Gastroesophageal sphincter (tissue), 4 donors: ENCODE measurements around the gene CRTAP. TPM values are rescaled to one million over a fixed set of nuclear protein-coding genes. Genes with fewer than 3 reads are reported as not detected.
"Not testable (repeated sequence)": the region's sequence is repeated elsewhere in the genome, so short reads cannot be mapped to it uniquely, and the experiment has no call there.

ENCODE experiments used
- ATAC-seq: fragments of 150-250 bp; one replicate; pipeline ENCODE4 v1.9.1; 2016; ENCODE audit warnings: mild to moderate bottlenecking, moderate library complexity
- H3K27ac ChIP-seq, 4 donors: fragments of 200-600 bp; sonication (generic) in 3 of 4; 1 replicate in 3 of 4; 2 replicates in 1 of 4; pipeline ENCODE4 v1.5.1; 2016 to 2019
- H3K27me3 ChIP-seq: fragments of 200-600 bp; sonication (generic); one replicate; pipeline ENCODE4 v1.5.1; 2019
- H3K36me3 ChIP-seq, 2 donors: fragments of 200-600 bp; sonication (generic); one replicate each; pipeline ENCODE4 v1.5.1; 2019; ENCODE audit warnings: control low read depth in 1 of 2
- H3K4me1 ChIP-seq, 3 donors: fragments of 200-600 bp; sonication (generic); 1 replicate in 2 of 3; 2 replicates in 1 of 3; pipeline ENCODE4 v1.5.1; 2016 to 2019; ENCODE audit warnings: control low read depth in 2 of 3
- H3K4me3 ChIP-seq, 2 donors: fragments of 200-600 bp; sonication (generic); one replicate each; pipeline ENCODE4 v1.5.1; 2019; ENCODE audit warnings: mild to moderate bottlenecking in 1 of 2, moderate library complexity in 1 of 2
- H3K9me3 ChIP-seq, 3 donors: fragments of 200-600 bp; sonication (generic); one replicate each; pipeline ENCODE4 v1.5.1; 2017 to 2019; ENCODE audit warnings: control low read depth in 2 of 3
- EP300 ChIP-seq: sonication (generic); formaldehyde crosslinking; IDR thresholded peaks from one replicate; pipeline ENCODE4 v1.6.1; 2017; ENCODE audit warnings: antibody characterized with exemption, mild to moderate bottlenecking
- POLR2A ChIP-seq, 2 donors: fragments of 450-650 bp; IDR thresholded peaks; one replicate each; pipeline ENCODE4 v1.6.1; 2017; ENCODE audit warnings: antibody characterized with exemption in 2 of 2, mild to moderate bottlenecking in 2 of 2, moderate library complexity in 1 of 2
- POLR2AphosphoS5 ChIP-seq: sonication (generic); formaldehyde crosslinking; IDR thresholded peaks from one replicate; pipeline ENCODE4 v1.6.1; 2017; ENCODE audit warnings: antibody characterized with exemption
- WGBS, 2 donors: methylation state at CpG; one replicate each; pipeline ENCODE4 v1.1.5; 2018; ENCODE audit warnings: low coverage in 1 of 2; 5-methylcytosine and 5-hydroxymethylcytosine counted together
- total RNA-seq, 4 donors: library from RNA; depleted of rRNA; stranded (reverse); fragments of >200 nt; gene quantifications; one replicate each; pipeline ENCODE4 v1.1.0, GENCODE V29; 2016
- TF ChIP-seq, protein P1 (sequence below), 4 experiments: fragments of 200-600 bp in 2 of 4; fragments of 450-650 bp in 2 of 4; sonication (generic) in 1 of 4; IDR thresholded peaks; one replicate each; pipeline ENCODE4 v1.5.1; 2017 to 2019; ENCODE audit warnings: antibody characterized with exemption in 4 of 4, mild to moderate bottlenecking in 2 of 4, moderate library complexity in 2 of 4

Gene CRTAP
- total RNA-seq, 4 donors from 2014 or later, result 189 to 358 (median 292) TPM

DNA sequence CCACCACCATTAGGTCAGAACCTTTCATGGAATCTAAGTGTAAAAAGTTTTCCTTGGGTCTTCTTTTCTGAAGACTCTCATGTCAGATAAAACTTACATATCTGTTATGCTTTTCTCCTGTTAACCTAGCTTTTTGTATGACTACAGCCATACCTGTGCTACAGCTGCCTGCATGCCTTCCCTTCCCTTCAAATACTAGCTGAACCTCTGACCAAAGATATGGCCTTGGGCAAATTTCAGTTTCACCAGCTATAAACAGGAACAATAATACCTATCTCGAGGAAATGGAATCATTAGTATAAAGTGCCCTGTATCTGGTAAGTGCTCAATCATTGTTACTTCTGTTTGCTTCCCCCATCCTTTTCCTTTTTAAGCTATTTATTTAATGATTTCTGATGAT, 41.9 kb upstream of the CRTAP start:
- Histone ChIP-seq H3K4me1 (peaks cover 0 to 12% (median 0%) of the 10 kb centered on the region in 3 donors), H3K36me3 (peaks cover 0 to 57% of the 10 kb centered on the region in 2 donors), H3K27me3 (no peaks in the 10 kb centered on the region), H3K27ac (no peak overlapping the region), H3K4me3 (no peak overlapping the region), H3K9me3 (no peaks in the 10 kb centered on the region)
- TF ChIP-seq EP300 (no peak), POLR2AphosphoS5 (no peak), POLR2A (IDR thresholded peaks at IDR 0.05) (no peak)
- TF ChIP-seq, protein P1, sequence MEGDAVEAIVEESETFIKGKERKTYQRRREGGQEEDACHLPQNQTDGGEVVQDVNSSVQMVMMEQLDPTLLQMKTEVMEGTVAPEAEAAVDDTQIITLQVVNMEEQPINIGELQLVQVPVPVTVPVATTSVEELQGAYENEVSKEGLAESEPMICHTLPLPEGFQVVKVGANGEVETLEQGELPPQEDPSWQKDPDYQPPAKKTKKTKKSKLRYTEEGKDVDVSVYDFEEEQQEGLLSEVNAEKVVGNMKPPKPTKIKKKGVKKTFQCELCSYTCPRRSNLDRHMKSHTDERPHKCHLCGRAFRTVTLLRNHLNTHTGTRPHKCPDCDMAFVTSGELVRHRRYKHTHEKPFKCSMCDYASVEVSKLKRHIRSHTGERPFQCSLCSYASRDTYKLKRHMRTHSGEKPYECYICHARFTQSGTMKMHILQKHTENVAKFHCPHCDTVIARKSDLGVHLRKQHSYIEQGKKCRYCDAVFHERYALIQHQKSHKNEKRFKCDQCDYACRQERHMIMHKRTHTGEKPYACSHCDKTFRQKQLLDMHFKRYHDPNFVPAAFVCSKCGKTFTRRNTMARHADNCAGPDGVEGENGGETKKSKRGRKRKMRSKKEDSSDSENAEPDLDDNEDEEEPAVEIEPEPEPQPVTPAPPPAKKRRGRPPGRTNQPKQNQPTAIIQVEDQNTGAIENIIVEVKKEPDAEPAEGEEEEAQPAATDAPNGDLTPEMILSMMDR (IDR thresholded peaks at IDR 0.05), result no peak
- ATAC-seq, result no peak
- WGBS, 2 donors, result 82 to 100% methylated on average over 1 of the region's 1 CpG

DNA sequence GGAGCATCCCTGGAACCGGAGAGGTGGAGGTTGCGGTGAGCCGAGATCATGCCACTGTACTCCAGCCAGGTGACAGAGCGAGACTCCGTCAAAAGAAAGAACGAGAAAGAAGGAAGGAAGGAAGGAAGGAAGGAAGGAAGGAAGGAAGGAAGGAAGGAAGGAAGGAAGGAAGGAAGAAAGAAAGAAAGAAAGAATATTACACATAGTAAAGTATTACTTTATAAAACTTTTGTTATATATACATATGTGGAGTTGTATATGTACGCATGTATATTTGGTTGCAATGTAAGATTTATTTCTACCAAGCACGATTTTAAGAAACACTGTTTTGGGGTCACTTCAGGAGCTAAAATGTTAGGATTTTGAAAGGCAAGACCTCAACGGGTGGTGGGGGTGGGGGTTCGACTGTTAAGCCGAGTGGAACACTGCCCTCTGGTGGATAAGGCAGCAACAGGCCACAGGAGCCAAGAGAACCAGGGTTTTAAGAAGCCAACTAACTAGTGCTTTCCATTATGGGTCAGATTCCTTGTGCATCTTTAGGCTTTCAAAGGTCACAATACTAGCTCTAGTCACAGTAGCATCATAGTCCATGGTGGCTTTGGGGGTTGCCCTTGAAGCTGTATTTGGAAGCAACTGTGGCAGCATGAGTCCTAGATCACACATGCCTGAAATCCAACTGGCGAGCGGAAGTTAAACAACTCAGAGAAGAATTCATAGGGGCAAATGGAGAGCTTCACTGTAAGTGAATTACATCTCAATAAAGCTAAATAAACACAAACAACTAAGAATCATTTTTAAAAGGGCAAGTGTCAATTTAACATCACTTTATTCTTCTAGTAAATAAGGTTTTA, 39.4 kb upstream of the CRTAP start:
- no peak overlapping the region for H3K4me3 ChIP-seq
- TF ChIP-seq POLR2AphosphoS5, result no peak
- no peak for TF ChIP-seq POLR2A (IDR thresholded peaks at IDR 0.05)
- TF ChIP-seq, protein P1 (IDR thresholded peaks at IDR 0.05), result peak; percentile 62 to 85 (median 66)
- TF ChIP-seq EP300, result no peak
- peaks cover 0 to 12% (median 0%) of the 10 kb centered on the region in 3 donors for H3K4me1 ChIP-seq
- H3K27ac ChIP-seq, result no peak overlapping the region
- H3K9me3 ChIP-seq, result no peaks in the 10 kb centered on the region
- peak; percentile 36 for ATAC-seq
- H3K36me3 ChIP-seq, result peaks cover 0 to 32% of the 10 kb centered on the region in 2 donors
- no peaks in the 10 kb centered on the region for H3K27me3 ChIP-seq
- 43 to 52% methylated on average over 8 of the region's 13 CpGs for WGBS, 2 donors

DNA sequence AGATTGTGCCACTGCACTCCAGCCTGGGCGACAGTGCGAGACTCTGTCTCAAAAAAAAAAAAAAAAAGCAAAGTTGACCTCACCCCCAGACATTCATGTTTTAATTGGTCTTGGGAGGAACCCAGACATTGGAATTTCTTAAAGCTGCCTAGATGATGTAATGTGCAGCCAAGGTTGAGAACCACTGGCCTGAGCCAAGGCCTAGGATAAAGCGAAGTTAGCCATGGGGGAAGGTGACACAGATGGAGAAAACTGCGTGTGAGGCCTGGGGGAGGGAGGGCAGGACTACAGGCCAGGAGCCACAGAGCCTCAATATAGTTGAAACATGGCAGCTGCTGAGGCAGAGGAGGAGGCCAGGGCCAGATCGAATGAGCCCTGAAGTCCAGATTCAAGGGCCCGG, 37.8 kb upstream of the CRTAP start:
- Histone ChIP-seq H3K27ac (no peak overlapping the region), H3K27me3 (no peaks in the 10 kb centered on the region), H3K4me3 (no peak overlapping the region), H3K36me3 (peaks cover 0 to 21% of the 10 kb centered on the region in 2 donors), H3K4me1 (peaks cover 0 to 12% (median 0%) of the 10 kb centered on the region in 3 donors), H3K9me3 (no peaks in the 10 kb centered on the region)
- WGBS, 2 donors, result 74 to 79% methylated on average over 5 to 6 of the region's 6 CpGs
- ATAC-seq, result no peak
- TF ChIP-seq POLR2AphosphoS5, result no peak
- TF ChIP-seq EP300, result no peak
- no peak for TF ChIP-seq POLR2A (IDR thresholded peaks at IDR 0.05)
- TF ChIP-seq, protein P1 (IDR thresholded peaks at IDR 0.05), result no peak

DNA sequence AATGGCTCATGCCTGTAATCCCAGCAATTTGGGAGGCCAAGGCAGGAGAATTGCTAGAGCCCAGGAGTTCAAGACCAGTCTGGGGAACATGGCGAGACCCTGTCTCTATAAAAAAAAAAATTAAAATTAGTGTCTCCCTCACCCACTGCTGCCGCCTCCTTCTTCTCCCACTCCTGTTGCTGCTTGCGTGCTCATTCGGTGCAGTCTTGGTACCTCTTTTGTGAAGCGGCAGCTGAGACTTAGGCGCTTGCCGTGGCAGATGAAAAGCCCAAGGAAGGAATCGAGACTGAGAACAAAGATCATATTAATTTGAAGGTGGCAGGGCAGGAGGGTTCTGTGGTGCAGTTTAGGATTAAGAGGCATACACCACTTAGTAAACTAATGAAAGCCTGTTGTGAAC, 36.9 kb upstream of the CRTAP start:
- 94 to 100% methylated on average over 4 to 5 of the region's 8 CpGs for WGBS, 2 donors
- ATAC-seq, result no peak
- H3K27ac ChIP-seq, result no peak overlapping the region
- H3K36me3 ChIP-seq, result peaks cover 0 to 11% of the 10 kb centered on the region in 2 donors
- no peaks in the 10 kb centered on the region for H3K9me3 ChIP-seq
- no peak overlapping the region for H3K4me3 ChIP-seq
- H3K4me1 ChIP-seq, result peaks cover 0 to 17% (median 0%) of the 10 kb centered on the region in 3 donors
- H3K27me3 ChIP-seq, result no peaks in the 10 kb centered on the region
- TF ChIP-seq, protein P1 (IDR thresholded peaks at IDR 0.05), result no peak
- TF ChIP-seq POLR2AphosphoS5, result no peak
- no peak for TF ChIP-seq POLR2A (IDR thresholded peaks at IDR 0.05)
- no peak for TF ChIP-seq EP300

DNA sequence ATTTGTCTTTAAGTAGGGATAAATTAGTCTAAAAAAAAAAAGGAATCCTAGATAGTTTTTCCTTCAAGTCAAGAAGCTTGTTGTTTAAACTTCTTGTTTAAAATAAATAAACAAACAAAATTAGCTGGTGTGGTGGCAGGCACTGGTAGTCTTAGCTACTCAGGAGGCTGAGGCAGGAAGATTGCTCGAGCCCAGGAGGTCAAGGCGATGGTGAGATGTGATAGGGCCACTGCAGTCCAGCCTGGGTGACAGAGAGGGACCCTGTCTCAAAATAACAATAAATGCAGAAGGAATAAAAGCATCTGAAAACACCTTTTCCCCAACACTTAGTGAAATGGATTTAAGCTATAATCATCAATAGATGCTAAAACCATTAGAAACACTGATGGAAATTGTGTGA, 35.8 kb upstream of the CRTAP start:
- TF ChIP-seq POLR2AphosphoS5, result no peak
- no peak for TF ChIP-seq EP300
- no peak for TF ChIP-seq POLR2A (IDR thresholded peaks at IDR 0.05)
- TF ChIP-seq, protein P1 (IDR thresholded peaks at IDR 0.05), result no peak
- Histone ChIP-seq H3K4me1 (peaks cover 0 to 17% (median 0%) of the 10 kb centered on the region in 3 donors), H3K27ac (no peak overlapping the region), H3K4me3 (no peak overlapping the region), H3K36me3 (peaks cover 0 to 5% of the 10 kb centered on the region in 2 donors), H3K27me3 (no peaks in the 10 kb centered on the region), H3K9me3 (no peaks in the 10 kb centered on the region)
- WGBS, 2 donors, result 96% methylated on average over 2 of the region's 2 CpGs
- no peak for ATAC-seq

DNA sequence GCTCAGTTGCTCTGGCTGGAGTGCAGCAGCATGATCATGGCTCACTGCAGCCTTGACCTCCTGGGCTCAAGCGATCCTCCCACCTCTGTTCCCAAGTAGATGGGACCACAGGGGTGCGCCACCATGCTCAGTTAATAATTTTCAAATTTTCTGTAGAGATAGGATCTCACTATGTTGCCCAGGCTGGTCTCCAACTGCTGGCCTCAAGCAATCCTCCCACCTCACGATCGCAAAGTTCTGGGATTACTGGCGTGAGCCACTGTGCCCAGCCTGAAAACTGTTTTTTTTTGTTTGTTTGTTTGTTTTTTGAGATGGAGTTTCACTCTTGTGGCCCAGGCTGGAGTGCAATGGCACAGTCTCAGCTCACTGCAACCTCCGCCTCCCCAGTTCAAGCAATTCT, 34.0 kb upstream of the CRTAP start:
- not testable (repeated sequence) for H3K9me3 ChIP-seq, ATAC-seq, H3K4me3 ChIP-seq, H3K36me3 ChIP-seq, H3K27ac ChIP-seq, H3K27me3 ChIP-seq
- peaks cover 0 to 13% (median 0%) of the 10 kb centered on the region in 3 donors for H3K4me1 ChIP-seq
- 81 to 100% methylated on average over 4 to 6 of the region's 6 CpGs for WGBS, 2 donors
